H1 (cell line): Measurements from ENCODE around the gene ZBTB25.

Source experiments
- CREB1 ChIP-seq: IDR thresholded peaks from 2 replicates; pipeline ENCODE4 v1.6.1; 2012; ENCODE audit warnings: inconsistent platforms
- CTCF ChIP-seq, 3 experiments: IDR thresholded peaks; 1 replicate in 2 of 3; 2 replicates in 1 of 3; pipeline versions ENCODE4 v1.5.1 to v1.6.1; 2011; ENCODE audit warnings: low read length in 3 of 3, mild to moderate bottlenecking in 3 of 3, inconsistent platforms in 2 of 3, low read depth in 1 of 3, moderate library complexity in 1 of 3; ENCODE audit not compliant: insufficient read depth in 1 of 3; ENCODE audit errors: control extremely low read depth in 1 of 3
- EP300 ChIP-seq, 2 experiments: IDR thresholded peaks; 1 replicate in 1 of 2; 2 replicates in 1 of 2; pipeline ENCODE4 v1.6.1; 2011 to 2012; ENCODE audit warnings: low read depth in 2 of 2, low read length in 2 of 2, mild to moderate bottlenecking in 2 of 2, borderline replicate concordance in 1 of 2, inconsistent platforms in 1 of 2, moderate library complexity in 1 of 2
- HDAC6 ChIP-seq: IDR thresholded peaks from one replicate; pipeline ENCODE4 v1.7.1; 2012; ENCODE audit warnings: low read depth, mild to moderate bottlenecking, inconsistent platforms, low read length, moderate library complexity
- NANOG ChIP-seq: IDR thresholded peaks from 2 replicates; pipeline ENCODE4 v1.6.1; 2011; ENCODE audit warnings: low read length, low read depth, mild to moderate bottlenecking, inconsistent platforms; ENCODE audit not compliant: insufficient read depth, poor library complexity, severe bottlenecking
- PHF8 ChIP-seq: fragments of 200-600 bp; sonication (generic); conservative IDR thresholded peaks from 2 replicates; pipeline ENCODE4 v1.7.1; 2012; ENCODE audit warnings: low read depth, mild to moderate bottlenecking, inconsistent platforms, low read length, moderate library complexity
- POLR2A ChIP-seq, 2 experiments: IDR thresholded peaks; 1 replicate in 1 of 2; 2 replicates in 1 of 2; pipeline ENCODE4 v1.6.1; 2011; ENCODE audit warnings: low read depth in 2 of 2, low read length in 2 of 2, mild to moderate bottlenecking in 2 of 2; ENCODE audit errors: control extremely low read depth in 1 of 2
- SIRT6 ChIP-seq: IDR thresholded peaks from one replicate; pipeline ENCODE4 v1.7.1; 2012; ENCODE audit warnings: low read length, inconsistent platforms
- SP2 ChIP-seq: IDR thresholded peaks from 2 replicates; pipeline ENCODE4 v1.6.1; 2012; ENCODE audit warnings: mild to moderate bottlenecking, low read length, inconsistent platforms
- TAF1 ChIP-seq: IDR thresholded peaks from 2 replicates; pipeline ENCODE4 v1.6.1; 2011; ENCODE audit warnings: mild to moderate bottlenecking, low read depth, low read length
- TCF12 ChIP-seq: IDR thresholded peaks from 2 replicates; pipeline ENCODE4 v1.6.1; 2011; ENCODE audit warnings: low read depth, mild to moderate bottlenecking, low read length
- USF2 ChIP-seq: IDR thresholded peaks from 2 replicates; pipeline ENCODE4 v1.6.1; 2011; ENCODE audit warnings: low read length, improper control_type of control experiment

- TF ChIP-seq CTCF (IDR thresholded peaks at IDR 0.05; ENCODE audit: control extremely low read depth in 1 of 3, insufficient read depth in 1 of 3, low read depth in 1 of 3, low read length in 3 of 3) (no peak), TAF1 (no peak), USF2 (no peak), HDAC6 (no peak), PHF8 (no peak), TCF12 (no peak), EP300 (IDR thresholded peaks at IDR 0.05; ENCODE audit: borderline replicate concordance in 1 of 2, low read depth in 2 of 2, low read length in 2 of 2) (no peak), CREB1 (no peak), SP2 (no peak), SIRT6 (no peak), POLR2A (IDR thresholded peaks at IDR 0.05; ENCODE audit: control extremely low read depth in 1 of 2, low read depth in 2 of 2, low read length in 2 of 2) (no peak), NANOG (no peak)
Observed at GRCh38 chr14:64467101-64467500, 36.5 kb downstream of the ZBTB25 start.
